Gastrocnemius medialis (tissue), 4 donors: ENCODE results near the gene PLCD1.

Experiments
- POLR2A ChIP-seq, 2 donors: fragments of 450-650 bp; IDR thresholded peaks; one replicate each; pipeline ENCODE4 v1.6.1; 2017; ENCODE audit warnings: antibody characterized with exemption in 2 of 2, mild to moderate bottlenecking in 2 of 2, moderate library complexity in 2 of 2
- TF ChIP-seq, protein P1 (sequence below), 5 experiments: fragments of 450-650 bp in 3 of 5; fragments of 200-600 bp in 2 of 5; sonication (generic) in 2 of 5; IDR thresholded peaks in 4 of 5; conservative IDR thresholded peaks in 1 of 5; 1 replicate in 4 of 5; 2 replicates in 1 of 5; pipeline ENCODE4 v1.5.1; 2016 to 2019; ENCODE audit warnings: antibody characterized with exemption in 5 of 5, mild to moderate bottlenecking in 3 of 5, moderate library complexity in 3 of 5

GRCh38 chr3:38000242-38000916 is 29.1 kb downstream of the PLCD1 start:
- no peak for TF ChIP-seq POLR2A (IDR thresholded peaks at IDR 0.05)
- TF ChIP-seq, protein P1, sequence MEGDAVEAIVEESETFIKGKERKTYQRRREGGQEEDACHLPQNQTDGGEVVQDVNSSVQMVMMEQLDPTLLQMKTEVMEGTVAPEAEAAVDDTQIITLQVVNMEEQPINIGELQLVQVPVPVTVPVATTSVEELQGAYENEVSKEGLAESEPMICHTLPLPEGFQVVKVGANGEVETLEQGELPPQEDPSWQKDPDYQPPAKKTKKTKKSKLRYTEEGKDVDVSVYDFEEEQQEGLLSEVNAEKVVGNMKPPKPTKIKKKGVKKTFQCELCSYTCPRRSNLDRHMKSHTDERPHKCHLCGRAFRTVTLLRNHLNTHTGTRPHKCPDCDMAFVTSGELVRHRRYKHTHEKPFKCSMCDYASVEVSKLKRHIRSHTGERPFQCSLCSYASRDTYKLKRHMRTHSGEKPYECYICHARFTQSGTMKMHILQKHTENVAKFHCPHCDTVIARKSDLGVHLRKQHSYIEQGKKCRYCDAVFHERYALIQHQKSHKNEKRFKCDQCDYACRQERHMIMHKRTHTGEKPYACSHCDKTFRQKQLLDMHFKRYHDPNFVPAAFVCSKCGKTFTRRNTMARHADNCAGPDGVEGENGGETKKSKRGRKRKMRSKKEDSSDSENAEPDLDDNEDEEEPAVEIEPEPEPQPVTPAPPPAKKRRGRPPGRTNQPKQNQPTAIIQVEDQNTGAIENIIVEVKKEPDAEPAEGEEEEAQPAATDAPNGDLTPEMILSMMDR (IDR thresholded peaks at IDR 0.05 in 4 of 5, conservative IDR thresholded peaks at IDR 0.05 in 1 of 5), result no peak
